Heart left ventricle (tissue), 16 donors: Measurements from ENCODE around the gene CCL27. TPM values are rescaled to one million over a fixed set of nuclear protein-coding genes. Genes with fewer than 3 reads are reported as not detected.

Source experiments
- ATAC-seq, 4 donors: fragments of 200-7000 bp; cut with Tn5 transposase; one replicate each; pipeline ENCODE4 v1.9.1; 2020 to 2022; ENCODE audit warnings: moderate library complexity in 4 of 4, mild to moderate bottlenecking in 3 of 4, moderate number of reproducible peaks in 1 of 4
- DNase-seq, 5 donors: peaks; one replicate each; pipeline ENCODE4 v3.0.0-alpha.2; 2020
- H3K27ac ChIP-seq, 12 donors: fragments of 200-600 bp; sonication (generic) in 4 of 12; one replicate each; pipeline versions ENCODE4 v1.5.0 to v1.8.0; 2016 to 2022; ENCODE audit warnings: mild to moderate bottlenecking in 2 of 12
- H3K27me3 ChIP-seq, 9 donors: fragments of 200-600 bp; sonication (generic) in 2 of 9; one replicate each; pipeline versions ENCODE4 v1.5.1 to v1.8.0; 2016 to 2022; ENCODE audit warnings: mild to moderate bottlenecking in 3 of 9
- H3K36me3 ChIP-seq, 9 donors: fragments of 200-600 bp; sonication (generic) in 2 of 9; one replicate each; pipeline versions ENCODE4 v1.5.0 to v1.8.0; 2018 to 2022; ENCODE audit warnings: mild to moderate bottlenecking in 2 of 9
- H3K4me1 ChIP-seq, 12 donors: fragments of 200-600 bp; sonication (generic) in 4 of 12; one replicate each; pipeline versions ENCODE4 v1.5.0 to v1.8.0; 2016 to 2022; ENCODE audit warnings: mild to moderate bottlenecking in 3 of 12
- H3K4me3 ChIP-seq, 12 donors: fragments of 200-600 bp; sonication (generic) in 4 of 12; one replicate each; pipeline versions ENCODE4 v1.5.0 to v1.8.0; 2017 to 2022; ENCODE audit warnings: mild to moderate bottlenecking in 9 of 12, moderate library complexity in 4 of 12
- H3K9me3 ChIP-seq, 12 donors: fragments of 200-600 bp; sonication (generic) in 4 of 12; one replicate each; pipeline versions ENCODE4 v1.5.0 to v1.8.0; 2016 to 2022; ENCODE audit warnings: mild to moderate bottlenecking in 1 of 12
- CTCF ChIP-seq, 12 donors: fragments of 200-600 bp; sonication (generic) in 4 of 12; IDR thresholded peaks; one replicate each; pipeline versions ENCODE4 v1.5.0 to v1.8.0; 2018 to 2022; ENCODE audit warnings: antibody characterized with exemption in 12 of 12, mild to moderate bottlenecking in 5 of 12
- POLR2A ChIP-seq, 2 donors: fragments of 450-650 bp; IDR thresholded peaks; one replicate each; pipeline ENCODE4 v1.6.1; 2017; ENCODE audit warnings: antibody characterized with exemption in 2 of 2, mild to moderate bottlenecking in 2 of 2, moderate library complexity in 2 of 2
- WGBS, 4 donors: extraction: QIAGEN DNeasy Blood & Tissue Kit in 2 of 4; methylation state at CpG; one replicate each; pipeline versions ENCODE4 v1.1.5 to v1.1.7; 2013 to 2018; 5-methylcytosine and 5-hydroxymethylcytosine counted together
- intact Hi-C, 10 donors: fragments of 100-400 bp; cut with DNase I; formaldehyde crosslinking; loops; one replicate each; pipeline versions ENCODE4 v1.11.1 to v1.14.2; 2022
- polyA plus RNA-seq, 2 donors: library from polyadenylated mRNA; stranded (reverse); fragments of 200-250 nt; gene quantifications; one replicate each; pipeline ENCODE4 v1.2.3, GENCODE V29; 2013
- total RNA-seq, 9 donors: library from RNA; depleted of rRNA in 2 of 9; stranded (reverse); fragments of >200 nt in 2 of 9; fragmentation: NEBNext Ultra II Directional in 3 of 9; extraction: Animal tissue kit (Norgen Biotek cat#: 25700) in 3 of 9; gene quantifications; one replicate each; pipeline versions ENCODE4 v1.1.0 to v1.2.4, GENCODE V29; 2016 to 2023
- donor health status: ischemic (EF 13 %, LVEDD 7.1; RV severe dilation, severe dysfunction).
- donor health status: healthy with polysubstance abuse.
- donor health status: DM: no; HTN: yes; CAD: no.
- donor health status: DM: no; HTN: no; CAD: no.
- donor health status: ischemic (EF 25% LVEDD 6.9; RV normal size, moderate dysfunction).
- donor health status: ischemic (EF 25% LVEDD 5.7; RV mildly dilated, moderate dysfunction).
- donor health status: healthy.
- donor health status: DM: yes; HTN: yes; CAD: no.
- donor health status: ischemic (EF 35%, LVEDD 5.7; RV mildly dilated, moderate dysfunction).
- donor health status: nonischemic (EF 11% LVEDD 7.7; RV severe dilation, severe dysfunction).
- donor health status: DM: yes; HTN: yes; CAD: no.
- donor health status: PGD.
- donor health status: ischemic (EF 29% LVEDD 5.4; RV normal size, mild dysfunction).
- donor health status: nonischemic (EF 23%, LVEDD 6.1; RV moderate dilation, normal function).

CCL27 gene
- total and polyA plus RNA-seq, 11 donors = 0.35 to 0.57 (median 0.40) TPM; not detected in 8

- peaks cover 0 to 11% (median under 1%) of the 10 kb centered on the region in 9 donors for H3K27me3 ChIP-seq
- DNase-seq = no peak
- peaks cover 0 to 27% (median 19%) of the 10 kb centered on the region in 12 donors for H3K4me1 ChIP-seq
- no peak overlapping the region for H3K27ac ChIP-seq
- 64 to 83% (median 75%) methylated on average over 3 of the region's 3 CpGs for WGBS, 4 donors
- no peak for TF ChIP-seq POLR2A (IDR thresholded peaks at IDR 0.05)
- no peak for TF ChIP-seq CTCF (IDR thresholded peaks at IDR 0.05)
- ATAC-seq = no peak
- no peak overlapping the region for H3K4me3 ChIP-seq
- H3K9me3 ChIP-seq = no peaks in the 10 kb centered on the region
- H3K36me3 ChIP-seq = peaks cover 0 to 8% (median 0%) of the 10 kb centered on the region in 9 donors
- intact Hi-C loops = loop anchor here in 3 of 10 donors (2.0 kb wide), 1 partner anchor 22 kb away; the partner anchor contains the start of gene RPP25L (in 3 of the 3)
These were observed 27.8 kb downstream of the CCL27 start for GRCh38 chr9:34634551-34635248.

- DNase-seq (peak in 4 of 5 donors; percentile 46 to 78 (median 67)), ATAC-seq (peak in 3 of 4 donors; percentile 14 to 29 (median 19))
- H3K4me3 ChIP-seq = no peak overlapping the region
- H3K27me3 ChIP-seq = peaks cover 0 to 18% (median 8%) of the 10 kb centered on the region in 9 donors
- 19 to 21% (median 20%) methylated on average over 3 of the region's 3 CpGs for WGBS, 4 donors
- H3K27ac ChIP-seq = no peak overlapping the region
- H3K9me3 ChIP-seq = no peaks in the 10 kb centered on the region
- intact Hi-C loops = loop anchor here in 7 of 10 donors (1.0 to 2.0 kb wide), 2 partner anchors 21 kb away; partner anchors contain the start of gene RPP25L (in 5 of the 7)
- H3K4me1 ChIP-seq = peaks cover 0 to 32% (median 22%) of the 10 kb centered on the region in 12 donors
- TF ChIP-seq POLR2A (IDR thresholded peaks at IDR 0.05) (no peak), CTCF (IDR thresholded peaks at IDR 0.05) (peak; percentile 74 to 92 (median 84))
- peaks cover 0 to 8% (median 0%) of the 10 kb centered on the region in 9 donors for H3K36me3 ChIP-seq
These were observed 28.5 kb downstream of the CCL27 start for GRCh38 chr9:34633851-34634550.

DNA sequence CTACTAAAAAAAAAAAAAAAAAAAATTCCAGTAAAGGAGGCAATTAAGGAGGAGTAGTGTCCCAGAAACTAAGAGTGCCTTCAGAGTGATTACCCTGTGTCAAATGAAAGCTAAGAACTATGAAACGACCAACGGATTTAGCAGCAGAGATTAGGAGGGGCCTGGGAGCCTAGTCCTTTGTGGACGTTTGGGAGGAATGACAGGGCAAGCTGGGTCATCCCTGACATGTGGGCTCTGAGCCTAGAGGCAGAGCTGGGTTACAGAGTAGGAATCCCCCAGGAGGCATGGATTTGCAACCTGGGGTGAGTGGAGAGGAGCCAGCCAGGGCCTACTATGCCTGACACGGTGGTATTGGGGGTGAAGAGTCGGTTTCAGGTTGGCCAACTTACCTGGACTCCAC lies 29.3 kb downstream of the CCL27 start:
- no peak for TF ChIP-seq POLR2A (IDR thresholded peaks at IDR 0.05)
- TF ChIP-seq CTCF (IDR thresholded peaks at IDR 0.05) = no peak
- no peak overlapping the region for H3K4me3 ChIP-seq
- intact Hi-C loops = loop anchor here in 4 of 10 donors (1.0 to 2.0 kb wide), 2 partner anchors 20 kb away; partner anchors contain the start of gene RPP25L (in 2 of the 4)
- H3K27ac ChIP-seq = no peak overlapping the region
- H3K27me3 ChIP-seq = peaks cover 0 to 27% (median 14%) of the 10 kb centered on the region in 9 donors
- no peaks in the 10 kb centered on the region for H3K9me3 ChIP-seq
- H3K4me1 ChIP-seq = peaks cover 0 to 32% (median 22%) of the 10 kb centered on the region in 12 donors
- ATAC-seq (no peak), DNase-seq (no peak)
- H3K36me3 ChIP-seq = peaks cover 0 to 8% (median 0%) of the 10 kb centered on the region in 9 donors
- 56 to 61% (median 59%) methylated on average over 5 of the region's 5 CpGs for WGBS, 4 donors
